H1 (cell line): ENCODE data around the gene HMGCLL1. TPM values are rescaled to one million over a fixed set of nuclear protein-coding genes. Genes with fewer than 3 reads are reported as not detected.

Experiments used
- ASH2L ChIP-seq: fragments of 200-600, 300-600 bp; sonication (generic); IDR thresholded peaks from one replicate; pipeline ENCODE4 v1.7.1; 2017; ENCODE audit warnings: low read length
- CBX5 ChIP-seq: fragments of 300-800, 300-1000 bp; sonication (generic); IDR thresholded peaks from 2 replicates; pipeline ENCODE4 v1.7.1; 2016; ENCODE audit warnings: antibody characterized with exemption, low read length, low read depth
- CTBP2 ChIP-seq: IDR thresholded peaks from 2 replicates; pipeline ENCODE4 v1.7.0; 2011; ENCODE audit warnings: borderline replicate concordance, mild to moderate bottlenecking, moderate library complexity, mixed read lengths, low read length; ENCODE audit not compliant: insufficient read depth, insufficient read length
- NRF1 ChIP-seq: IDR thresholded peaks from 2 replicates; pipeline ENCODE4 v1.6.1; 2011; ENCODE audit warnings: mild to moderate bottlenecking, low read depth, low read length, improper control_type of control experiment
- POLR2A ChIP-seq, 2 experiments: IDR thresholded peaks; 1 replicate in 1 of 2; 2 replicates in 1 of 2; pipeline ENCODE4 v1.6.1; 2011; ENCODE audit warnings: low read depth in 2 of 2, low read length in 2 of 2, mild to moderate bottlenecking in 2 of 2; ENCODE audit errors: control extremely low read depth in 1 of 2
- SIX5 ChIP-seq: IDR thresholded peaks from 2 replicates; pipeline ENCODE4 v1.6.1; 2011; ENCODE audit warnings: mild to moderate bottlenecking, low read depth, low read length
- polyA plus RNA-seq, 7 experiments: library from polyadenylated mRNA; depleted of rRNA in 3 of 7; stranded (reverse) in 5 of 7; unstranded in 2 of 7; fragments of >200 nt in 5 of 7; fragments of 200-250 nt in 2 of 7; gene quantifications; 1 replicate in 5 of 7; 2 replicates in 1 of 7; 4 replicates in 1 of 7; pipeline versions ENCODE4 v1.2.1 to v1.2.3, GENCODE V29; 2011 to 2013; ENCODE audit warnings: missing spikeins in 2 of 7, mixed read lengths in 2 of 7
- total RNA-seq: library from RNA; stranded (reverse); fragmentation: NEBNext Ultra II Directional; extraction: Animal tissue kit (Norgen Biotek cat#: 25700); gene quantifications from 2 replicates; pipeline ENCODE4 v1.2.1, GENCODE V29; 2021

Gene HMGCLL1
- total and polyA plus RNA-seq, 2 of the 8 experiments (the other 6 are each of a cell fraction or from before 2014, with no cell fraction given): 0.06 to 0.41 TPM

GRCh38 chr6:55566036-55566710, 12.8 kb downstream of the HMGCLL1 start (continued):
- TF ChIP-seq NRF1: no peak
- TF ChIP-seq ASH2L: no peak
- TF ChIP-seq POLR2A (IDR thresholded peaks at IDR 0.05; ENCODE audit: control extremely low read depth in 1 of 2, low read depth in 2 of 2, low read length in 2 of 2): no peak
- TF ChIP-seq CBX5: no peak
- no peak for TF ChIP-seq CTBP2
- no peak for TF ChIP-seq SIX5
- TF ChIP-seq, all 59 proteins: peak for 0
